Measurements from ENCODE around the gene SYNPO2.

GRCh38 chr4:119040694-119041185 lies 152.1 kb downstream of the SYNPO2 start:
- no peak for TF ChIP-seq CTCF (IDR thresholded peaks at IDR 0.05)
- TF ChIP-seq POLR2AphosphoS5 (IDR thresholded peaks at IDR 0.05; ENCODE audit: low read depth, low read length), result no peak
- no peak for TF ChIP-seq REST (IDR thresholded peaks at IDR 0.05; ENCODE audit: insufficient read depth in 1 of 2, low read depth in 2 of 2, low read length in 1 of 2)
- no peak for TF ChIP-seq SIN3A (IDR thresholded peaks at IDR 0.05; ENCODE audit: borderline replicate concordance, insufficient read depth, low read depth, low read length)
- TF ChIP-seq TCF7L2 (IDR thresholded peaks at IDR 0.05; ENCODE audit: low read depth, low read length), result no peak
